Stimulated activated CD4-positive, alpha-beta T cell treated with anti-CD3 and anti-CD28 coated beads, Interleukin-12 subunit alpha, Interleukin-12 subunit beta, amount 100 ng/mL, for 4 hours (primary cell): Measurements from ENCODE around the gene CHST9.
"Not testable (repeated sequence)": the region's sequence is repeated elsewhere in the genome, so short reads cannot be mapped to it uniquely, and the experiment has no call there.

Source experiments
- DNase-seq: peaks from one replicate; pipeline ENCODE4 v3.0.0-alpha.2; 2020

The CHST9 gene

GRCh38 chr18:27165412-27165811 is 19.7 kb downstream of the CHST9 start:
- no peak for DNase-seq

- DNase-seq, result no peak
Measured at GRCh38 chr18:27164905-27165304, 20.2 kb downstream of the CHST9 start.

- not testable (repeated sequence) for DNase-seq
Measured at GRCh38 chr18:27163197-27163716, 21.9 kb downstream of the CHST9 start.

GRCh38 chr18:27149240-27149639 is 35.9 kb downstream of the CHST9 start:
- DNase-seq, result not testable (repeated sequence)

GRCh38 chr18:27144672-27145071 is 40.4 kb downstream of the CHST9 start:
- DNase-seq, result no peak

GRCh38 chr18:27143580-27144287 is 41.4 kb downstream of the CHST9 start:
- no peak for DNase-seq

GRCh38 chr18:27142891-27143290 is 42.2 kb downstream of the CHST9 start:
- DNase-seq, result no peak

GRCh38 chr18:27141876-27142275 is 43.2 kb downstream of the CHST9 start:
- no peak for DNase-seq

- DNase-seq, result no peak
Measured at GRCh38 chr18:27138079-27138478, 47.0 kb downstream of the CHST9 start.

GRCh38 chr18:27136208-27136535 is 48.9 kb downstream of the CHST9 start:
- no peak for DNase-seq

GRCh38 chr18:27135504-27136207 is 49.5 kb downstream of the CHST9 start:
- DNase-seq, result no peak

- no peak for DNase-seq
Measured at GRCh38 chr18:27130065-27130630, 55.0 kb downstream of the CHST9 start.

- DNase-seq, result no peak
Measured at GRCh38 chr18:27124196-27124595, 60.9 kb downstream of the CHST9 start.

- no peak for DNase-seq
Measured at GRCh38 chr18:27121108-27121507, 64.0 kb downstream of the CHST9 start.

- DNase-seq, result no peak
Measured at GRCh38 chr18:27120246-27120645, 64.9 kb downstream of the CHST9 start.

GRCh38 chr18:27118973-27119372 is 66.1 kb downstream of the CHST9 start:
- no peak for DNase-seq

- DNase-seq, result no peak
Measured at GRCh38 chr18:27114842-27115241, 70.3 kb downstream of the CHST9 start.

- DNase-seq, result no peak
Measured at GRCh38 chr18:27113358-27113757, 71.8 kb downstream of the CHST9 start.

GRCh38 chr18:27110319-27110718 is 74.8 kb downstream of the CHST9 start:
- DNase-seq, result no peak

GRCh38 chr18:27109451-27109850 is 75.7 kb downstream of the CHST9 start:
- DNase-seq, result no peak

GRCh38 chr18:27108842-27109241 is 76.3 kb downstream of the CHST9 start:
- DNase-seq, result no peak

- DNase-seq, result no peak
Measured at GRCh38 chr18:27104743-27105142, 80.4 kb downstream of the CHST9 start.

GRCh38 chr18:27094621-27095020 is 90.5 kb downstream of the CHST9 start:
- DNase-seq, result no peak

- not testable (repeated sequence) for DNase-seq
Measured at GRCh38 chr18:27093290-27093689, 91.8 kb downstream of the CHST9 start.
